ENCODE measurements around the gene DHX35. TPM values are rescaled to one million over a fixed set of nuclear protein-coding genes. Genes with fewer than 3 reads are reported as not detected.

Gene DHX35
- total RNA-seq, 1 experiment from 2014 or later = 12.1 TPM

DNA sequence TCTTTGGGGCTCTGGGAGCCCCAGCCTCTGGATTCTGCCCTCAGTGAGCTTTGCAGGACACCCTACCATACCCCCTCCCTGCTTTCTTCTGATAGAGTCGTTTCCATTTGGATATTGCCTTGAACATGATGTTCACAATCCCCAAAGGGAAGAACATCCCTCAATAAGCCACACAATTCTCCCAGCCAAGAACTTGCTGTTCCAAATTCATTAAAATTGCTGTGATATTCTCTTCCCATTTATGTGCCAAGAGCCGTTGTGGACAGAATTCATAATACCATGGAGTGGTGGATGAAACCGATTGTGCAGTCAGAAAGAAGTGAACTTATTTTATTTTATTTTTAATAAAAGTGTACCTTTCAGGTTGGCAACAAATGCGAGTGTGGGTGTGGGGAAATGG, 95.8 kb downstream of the DHX35 start:
- ChIA-PET POLR2A (ENCODE audit: unreplicated experiment) (no interaction called here), CTCF (no interaction called here)
- TF ChIP-seq, protein P1, sequence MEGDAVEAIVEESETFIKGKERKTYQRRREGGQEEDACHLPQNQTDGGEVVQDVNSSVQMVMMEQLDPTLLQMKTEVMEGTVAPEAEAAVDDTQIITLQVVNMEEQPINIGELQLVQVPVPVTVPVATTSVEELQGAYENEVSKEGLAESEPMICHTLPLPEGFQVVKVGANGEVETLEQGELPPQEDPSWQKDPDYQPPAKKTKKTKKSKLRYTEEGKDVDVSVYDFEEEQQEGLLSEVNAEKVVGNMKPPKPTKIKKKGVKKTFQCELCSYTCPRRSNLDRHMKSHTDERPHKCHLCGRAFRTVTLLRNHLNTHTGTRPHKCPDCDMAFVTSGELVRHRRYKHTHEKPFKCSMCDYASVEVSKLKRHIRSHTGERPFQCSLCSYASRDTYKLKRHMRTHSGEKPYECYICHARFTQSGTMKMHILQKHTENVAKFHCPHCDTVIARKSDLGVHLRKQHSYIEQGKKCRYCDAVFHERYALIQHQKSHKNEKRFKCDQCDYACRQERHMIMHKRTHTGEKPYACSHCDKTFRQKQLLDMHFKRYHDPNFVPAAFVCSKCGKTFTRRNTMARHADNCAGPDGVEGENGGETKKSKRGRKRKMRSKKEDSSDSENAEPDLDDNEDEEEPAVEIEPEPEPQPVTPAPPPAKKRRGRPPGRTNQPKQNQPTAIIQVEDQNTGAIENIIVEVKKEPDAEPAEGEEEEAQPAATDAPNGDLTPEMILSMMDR (conservative IDR thresholded peaks at IDR 0.05) = no peak
- no peak for TF ChIP-seq EZH2 (IDR thresholded peaks at IDR 0.05; ENCODE audit: low read depth)
- no peaks in the 10 kb centered on the region for H3K79me2 ChIP-seq (ENCODE audit: low read depth)
- no peaks in the 10 kb centered on the region for H3K36me3 ChIP-seq (ENCODE audit: low read depth)
- no peak for DNase-seq
- intact Hi-C loops (cut with micrococcal nuclease; ENCODE audit: unreplicated experiment) = no loop called here
- H3K27ac ChIP-seq = no peak overlapping the region
- no peaks in the 10 kb centered on the region for H3K9me3 ChIP-seq (ENCODE audit: insufficient read depth, low read depth)
- no peak overlapping the region for H2AFZ ChIP-seq
- no peaks in the 10 kb centered on the region for H3K4me1 ChIP-seq (replicated peaks; ENCODE audit: insufficient read depth)
- H3K4me3 ChIP-seq = no peak overlapping the region
- H4K20me1 ChIP-seq (ENCODE audit: insufficient read depth) = no peaks in the 10 kb centered on the region
- BruUV-seq (replicated peaks) = no TSS peak
- no peaks in the 10 kb centered on the region for H3K9me2 ChIP-seq (ENCODE audit: insufficient read depth)
- H3K27me3 ChIP-seq (ENCODE audit: insufficient read depth, low read depth) = peaks cover 94% of the 10 kb centered on the region
- no peak overlapping the region for H3K4me2 ChIP-seq
- H3F3A ChIP-seq (ENCODE audit: insufficient read depth, low read depth) = no peaks in the 10 kb centered on the region

DNA sequence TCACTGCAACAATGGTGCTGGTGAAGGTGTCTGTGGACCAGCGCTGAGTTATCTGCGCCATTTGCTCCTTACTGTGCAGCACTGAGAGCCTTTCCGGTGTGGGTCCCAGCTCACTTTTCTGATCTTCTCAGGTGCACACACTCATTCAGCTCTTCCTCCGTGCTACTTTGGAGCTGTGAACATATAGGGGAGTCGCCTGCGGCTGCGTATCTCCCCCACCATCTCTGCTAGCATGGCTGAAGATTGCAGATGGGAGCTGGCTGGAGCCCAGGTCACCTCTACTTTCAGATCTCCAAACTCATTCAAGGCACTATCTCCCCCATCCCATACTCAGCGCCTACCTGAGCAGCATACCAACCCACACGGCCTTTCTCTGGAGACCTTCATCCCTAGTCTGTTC, 96.9 kb downstream of the DHX35 start:
- POLR2A ChIA-PET (ENCODE audit: unreplicated experiment) = no interaction called here
- no peaks in the 10 kb centered on the region for H3K79me2 ChIP-seq (ENCODE audit: low read depth)

DNA sequence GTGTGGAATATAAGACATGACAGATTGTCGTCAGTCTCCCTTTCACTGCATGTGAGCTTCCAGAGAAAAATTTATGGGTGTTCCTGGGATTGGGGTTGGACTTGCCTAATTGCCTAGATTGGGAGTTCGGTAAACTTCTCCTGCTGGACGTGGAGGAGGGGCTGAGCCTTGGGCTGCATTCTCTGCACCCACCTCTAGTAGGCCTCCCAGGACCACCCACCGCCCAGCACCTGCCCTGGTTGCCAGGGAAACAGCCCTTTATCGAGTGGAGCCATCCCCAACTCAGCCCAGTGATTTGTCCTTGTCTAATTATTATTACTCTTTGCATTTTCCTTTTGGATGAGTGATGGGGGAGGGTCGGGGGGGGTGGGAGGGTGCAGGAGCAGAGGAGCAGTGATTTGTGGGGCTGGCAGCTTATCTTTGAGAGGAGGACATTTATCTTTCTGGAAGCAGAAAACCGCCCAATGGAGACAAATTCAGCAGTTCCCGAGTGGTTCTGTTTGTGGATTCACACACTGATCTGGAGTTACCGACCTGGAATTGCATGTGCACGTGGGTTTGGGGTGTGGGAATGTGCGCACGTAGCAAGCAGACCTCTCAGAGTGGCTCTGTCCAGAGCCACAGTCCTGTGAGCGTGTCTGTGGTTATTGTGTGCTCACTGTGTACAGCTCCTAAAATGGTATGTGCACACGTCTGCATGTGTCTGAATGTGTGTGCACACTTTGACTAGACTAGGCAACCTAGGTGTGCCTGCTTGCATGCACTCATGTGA, 104.5 kb downstream of the DHX35 start:
- ChIA-PET POLR2A (ENCODE audit: unreplicated experiment) (interaction anchor here (0.5 to 0.6 kb wide), 2 partner anchors 381 to 564 kb away, joined by 4 to 5 read pairs; no protein-coding TSS in a partner anchor), CTCF (no interaction called here)
- H3K79me2 ChIP-seq (ENCODE audit: low read depth) = no peaks in the 10 kb centered on the region
- no peak for TF ChIP-seq EZH2 (IDR thresholded peaks at IDR 0.05; ENCODE audit: low read depth)
- TF ChIP-seq, protein P1 (conservative IDR thresholded peaks at IDR 0.05) = no peak
- intact Hi-C loops (cut with micrococcal nuclease; ENCODE audit: unreplicated experiment) = no loop called here
- peaks cover 78% of the 10 kb centered on the region for H3K27me3 ChIP-seq (ENCODE audit: insufficient read depth, low read depth)
- H3K4me3 ChIP-seq = no peak overlapping the region
- H3K9me3 ChIP-seq (ENCODE audit: insufficient read depth, low read depth) = peaks cover 5% of the 10 kb centered on the region; the same call in 1 of the 2 replicates
- no peaks in the 10 kb centered on the region for H3K36me3 ChIP-seq (ENCODE audit: low read depth)
- BruUV-seq (replicated peaks) = no TSS peak
- no peak overlapping the region for H3K27ac ChIP-seq
- H3K4me1 ChIP-seq (replicated peaks; ENCODE audit: insufficient read depth) = no peaks in the 10 kb centered on the region
- no peak overlapping the region for H2AFZ ChIP-seq
- no peak for DNase-seq
- no peaks in the 10 kb centered on the region for H3F3A ChIP-seq (ENCODE audit: insufficient read depth, low read depth)
- no peaks in the 10 kb centered on the region for H3K9me2 ChIP-seq (ENCODE audit: insufficient read depth)
- no peak overlapping the region for H3K4me2 ChIP-seq
- H4K20me1 ChIP-seq (ENCODE audit: insufficient read depth) = no peaks in the 10 kb centered on the region

More for the DNA sequence above, 96.9 kb downstream of the DHX35 start:
- CTCF ChIA-PET = no interaction called here
- no peaks in the 10 kb centered on the region for H3K4me1 ChIP-seq (replicated peaks; ENCODE audit: insufficient read depth)
- H3K4me3 ChIP-seq = no peak overlapping the region
- no peaks in the 10 kb centered on the region for H3K9me2 ChIP-seq (ENCODE audit: insufficient read depth)
- no peak for TF ChIP-seq EZH2 (IDR thresholded peaks at IDR 0.05; ENCODE audit: low read depth)
- TF ChIP-seq, protein P1 (conservative IDR thresholded peaks at IDR 0.05) = no peak
- no peaks in the 10 kb centered on the region for H3K36me3 ChIP-seq (ENCODE audit: low read depth)
- H2AFZ ChIP-seq = no peak overlapping the region
- H4K20me1 ChIP-seq (ENCODE audit: insufficient read depth) = no peaks in the 10 kb centered on the region
- H3F3A ChIP-seq (ENCODE audit: insufficient read depth, low read depth) = no peaks in the 10 kb centered on the region
- no peaks in the 10 kb centered on the region for H3K9me3 ChIP-seq (ENCODE audit: insufficient read depth, low read depth)
- no peak overlapping the region for H3K27ac ChIP-seq
- H3K4me2 ChIP-seq = no peak overlapping the region
- BruUV-seq (replicated peaks) = no TSS peak
- intact Hi-C loops (cut with micrococcal nuclease; ENCODE audit: unreplicated experiment) = no loop called here
- DNase-seq = no peak
- H3K27me3 ChIP-seq (ENCODE audit: insufficient read depth, low read depth) = peaks cover 96% of the 10 kb centered on the region
